GM23338 (cell line): ENCODE data around the gene ZDHHC1. TPM values are rescaled to one million over a fixed set of nuclear protein-coding genes. Genes with fewer than 3 reads are reported as not detected.
A peak's percentile ranks its signal among the peaks of the same experiment; 100 is the strongest.

ENCODE experiments used
- ATAC-seq: fragments of 200-7000 bp; cut with Tn5 transposase; 3 replicates; pipeline ENCODE4 v1.9.1; 2020
- DNase-seq: peaks from one replicate; pipeline ENCODE4 v3.0.0-alpha.2; 2015; ENCODE audit warnings: low spot score
- H2AFZ ChIP-seq: fragments of 200-600 bp; sonication (generic); 2 replicates; pipeline ENCODE4 v1.8.0; 2016; ENCODE audit warnings: antibody characterized with exemption, mild to moderate bottlenecking, moderate library complexity
- H3F3A ChIP-seq: fragments of 200-600 bp; sonication (generic); replicated peaks from 2 replicates; pipeline ENCODE4 v1.8.0; 2017; ENCODE audit warnings: antibody characterized with exemption, mixed run types, low read depth
- H3K27ac ChIP-seq: fragments of 200-600 bp; sonication (generic); 2 replicates; pipeline ENCODE4 v1.6.1; 2016; ENCODE audit warnings: low read depth
- H3K27me3 ChIP-seq: fragments of 200-600 bp; sonication (generic); 2 replicates; pipeline ENCODE4 v1.8.0; 2016; ENCODE audit warnings: mild to moderate bottlenecking, mixed run types, moderate library complexity; ENCODE audit not compliant: insufficient read depth
- H3K36me3 ChIP-seq: fragments of 200-600 bp; sonication (generic); 2 replicates; pipeline ENCODE4 v1.8.0; 2016; ENCODE audit warnings: mild to moderate bottlenecking; ENCODE audit not compliant: insufficient read depth
- H3K4me1 ChIP-seq: fragments of 200-600 bp; sonication (generic); 2 replicates; pipeline ENCODE4 v1.8.0; 2016; ENCODE audit warnings: mild to moderate bottlenecking, moderate library complexity; ENCODE audit not compliant: insufficient read depth
- H3K4me2 ChIP-seq: fragments of 200-600 bp; sonication (generic); 2 replicates; pipeline ENCODE4 v1.7.1; 2017; ENCODE audit warnings: mixed run types
- H3K4me3 ChIP-seq: fragments of 200-600 bp; sonication (generic); 2 replicates; pipeline ENCODE4 v1.6.1; 2016; ENCODE audit warnings: mixed run types
- H3K79me2 ChIP-seq: fragments of 200-600 bp; sonication (generic); replicated peaks from 2 replicates; pipeline ENCODE4 v1.8.0; 2017; ENCODE audit warnings: mild to moderate bottlenecking; ENCODE audit not compliant: insufficient read depth
- H3K9me2 ChIP-seq: fragments of 200-600 bp; sonication (generic); 2 replicates; pipeline ENCODE4 v1.8.0; 2017; ENCODE audit not compliant: insufficient read depth
- H4K20me1 ChIP-seq: fragments of 200-600 bp; sonication (generic); replicated peaks from 2 replicates; pipeline ENCODE4 v1.8.0; 2017; ENCODE audit warnings: mild to moderate bottlenecking; ENCODE audit not compliant: insufficient read depth
- H3K27ac Mint-ChIP-seq: 2 replicates; pipeline ENCODE4 v1.8.0; 2020; ENCODE audit warnings: inconsistent platforms, mild to moderate bottlenecking, moderate library complexity, mixed read lengths
- H3K27me3 Mint-ChIP-seq: 3 replicates; pipeline ENCODE4 v1.8.0; 2022; ENCODE audit warnings: low read depth, mild to moderate bottlenecking, moderate library complexity, mixed read lengths, inconsistent platforms; ENCODE audit not compliant: insufficient read depth, poor library complexity
- H3K36me3 Mint-ChIP-seq: 3 replicates; pipeline ENCODE4 v1.8.0; 2021; ENCODE audit warnings: low read depth, mild to moderate bottlenecking, inconsistent platforms, moderate library complexity, mixed read lengths
- H3K4me1 Mint-ChIP-seq: 3 replicates; pipeline ENCODE4 v1.8.0; 2020; ENCODE audit warnings: mild to moderate bottlenecking, inconsistent platforms, mixed read lengths
- H3K4me3 Mint-ChIP-seq: 3 replicates; pipeline ENCODE4 v1.8.0; 2021; ENCODE audit warnings: moderate library complexity, mild to moderate bottlenecking, inconsistent platforms, mixed read lengths
- H3K9me3 Mint-ChIP-seq: 3 replicates; pipeline ENCODE4 v1.8.0; 2020; ENCODE audit warnings: moderate library complexity, mild to moderate bottlenecking, inconsistent platforms, mixed read lengths
- CTCF ChIP-seq, 2 experiments: fragments of 200-600 bp in 1 of 2; sonication (generic) in 1 of 2; conservative IDR thresholded peaks; 2 replicates each; pipeline versions ENCODE4 v1.5.1 to v1.6.1; 2016 to 2017; ENCODE audit warnings: antibody characterized with exemption in 2 of 2, low read depth in 2 of 2, mild to moderate bottlenecking in 2 of 2, moderate library complexity in 1 of 2
- EZH2phosphoT487 ChIP-seq: fragments of 200-600 bp; sonication (generic); IDR thresholded peaks from one replicate; pipeline ENCODE4 v1.8.1; 2018; ENCODE audit warnings: antibody characterized with exemption; ENCODE audit not compliant: unreplicated experiment
- NANOG ChIP-seq: IDR thresholded peaks from 2 replicates; pipeline ENCODE4 v1.6.1; 2016; ENCODE audit warnings: antibody characterized with exemption, borderline replicate concordance
- POLR2AphosphoS5 ChIP-seq: IDR thresholded peaks from 2 replicates; pipeline ENCODE4 v1.6.1; 2016; ENCODE audit warnings: antibody characterized with exemption, low read depth
- REST ChIP-seq: IDR thresholded peaks from one replicate; pipeline ENCODE4 v1.6.1; 2018; ENCODE audit warnings: antibody characterized with exemption; ENCODE audit not compliant: unreplicated experiment
- ZNF114 ChIP-seq: fragments of 250-450 bp; sonication (Bioruptor Pico); IDR thresholded peaks from 2 replicates; pipeline ENCODE4 v1.5.0; 2020; ENCODE audit warnings: mild to moderate bottlenecking, moderate library complexity
- ZNF331 ChIP-seq: fragments of 250-450 bp; sonication (Bioruptor Pico); IDR thresholded peaks from 2 replicates; pipeline ENCODE4 v1.5.0; 2020; ENCODE audit warnings: low read depth, mild to moderate bottlenecking, moderate library complexity
- ZNF462 ChIP-seq: fragments of 250-450 bp; sonication (Bioruptor Pico); IDR thresholded peaks from 2 replicates; pipeline ENCODE4 v1.5.0; 2020; ENCODE audit warnings: mild to moderate bottlenecking, moderate library complexity
- polyA plus RNA-seq: library from polyadenylated mRNA; unstranded; fragments of >200 nt; fragmentation: Nextera tagmentation; extraction: Ambion mirVana; gene quantifications from 2 replicates; pipeline ENCODE4 v1.2.1, GENCODE V29; 2016
- total RNA-seq: library from RNA; depleted of rRNA; stranded (reverse); fragments of >200 nt; shearing (Covaris generic); gene quantifications from 2 replicates; pipeline ENCODE4 v1.2.3, GENCODE V29; 2014
- TF ChIP-seq, protein P1 (sequence below): IDR thresholded peaks from 2 replicates; pipeline ENCODE4 v1.6.1; 2016; ENCODE audit warnings: antibody characterized with exemption

The ZDHHC1 gene
- total and polyA plus RNA-seq, 2 experiments from 2014 or later, result 1.4 to 2.7 TPM

GRCh38 chr16:67433131-67433719 lies 16.9 kb upstream of the ZDHHC1 start:
- no peaks in the 10 kb centered on the region for H4K20me1 ChIP-seq
- H3K4me1 Mint-ChIP-seq, result peaks cover 36% of the 10 kb centered on the region
- H3K4me1 ChIP-seq, result peaks cover 24% of the 10 kb centered on the region
- ATAC-seq (no peak), DNase-seq (no peak)
- H3K27me3 ChIP-seq, result peaks cover 23% of the 10 kb centered on the region
- H3K4me2 ChIP-seq, result peak overlapping the region; percentile 98
- H3K9me3 Mint-ChIP-seq, result peaks cover 3% of the 10 kb centered on the region; the same call in 1 of the 3 replicates
- no peak overlapping the region for H3K27ac ChIP-seq
- H3K36me3 ChIP-seq, result peaks cover 3% of the 10 kb centered on the region; the same call in 1 of the 2 replicates
- no peaks in the 10 kb centered on the region for H3K9me2 ChIP-seq
- no peak overlapping the region for H3K27ac Mint-ChIP-seq
- H3K4me3 ChIP-seq, result 0 out of 2 replicates have a peak overlapping the region, but pooled peaks have one; percentile 85
- no peak overlapping the region for H2AFZ ChIP-seq
- no peaks in the 10 kb centered on the region for H3K79me2 ChIP-seq
- no peak for TF ChIP-seq ZNF114 (CRISPR knock-in tag)
- no peak for TF ChIP-seq POLR2AphosphoS5
- TF ChIP-seq EZH2phosphoT487, result no peak
- no peak for TF ChIP-seq REST
- no peak for TF ChIP-seq CTCF (conservative IDR thresholded peaks at IDR 0.05; ENCODE audit: low read depth in 2 of 2)
- no peak for TF ChIP-seq NANOG
- TF ChIP-seq ZNF331 (CRISPR knock-in tag), result no peak
- TF ChIP-seq, protein P1, sequence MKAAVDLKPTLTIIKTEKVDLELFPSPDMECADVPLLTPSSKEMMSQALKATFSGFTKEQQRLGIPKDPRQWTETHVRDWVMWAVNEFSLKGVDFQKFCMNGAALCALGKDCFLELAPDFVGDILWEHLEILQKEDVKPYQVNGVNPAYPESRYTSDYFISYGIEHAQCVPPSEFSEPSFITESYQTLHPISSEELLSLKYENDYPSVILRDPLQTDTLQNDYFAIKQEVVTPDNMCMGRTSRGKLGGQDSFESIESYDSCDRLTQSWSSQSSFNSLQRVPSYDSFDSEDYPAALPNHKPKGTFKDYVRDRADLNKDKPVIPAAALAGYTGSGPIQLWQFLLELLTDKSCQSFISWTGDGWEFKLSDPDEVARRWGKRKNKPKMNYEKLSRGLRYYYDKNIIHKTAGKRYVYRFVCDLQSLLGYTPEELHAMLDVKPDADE, result no peak
- H3K4me3 Mint-ChIP-seq, result peak overlapping the region; percentile 7; the same call in 1 of the 3 replicates
- peaks cover 16% of the 10 kb centered on the region for H3K36me3 Mint-ChIP-seq
- H3F3A ChIP-seq, result 0 out of 2 replicates have a peak, but pooled peaks cover 4% of the 10 kb centered on the region
- peaks cover 37% of the 10 kb centered on the region for H3K27me3 Mint-ChIP-seq

DNA sequence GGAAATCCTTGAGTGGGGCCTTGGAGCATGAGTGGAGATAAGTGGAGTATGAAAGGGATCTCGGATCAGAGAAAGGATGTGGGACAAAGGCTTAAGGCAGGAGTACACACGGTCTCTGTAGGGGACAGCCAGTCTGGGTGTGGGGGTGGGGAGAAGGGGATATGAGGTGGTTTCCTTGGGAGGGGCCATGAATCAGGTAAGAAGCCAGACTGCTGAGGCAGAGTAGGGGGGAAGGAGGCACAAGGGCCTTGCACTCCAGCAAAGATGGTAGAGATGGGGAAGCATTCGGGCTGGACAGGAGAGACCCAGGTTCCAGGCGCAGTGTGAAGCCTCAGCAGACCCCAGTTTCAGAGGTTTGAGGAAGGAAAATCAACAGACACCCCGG lies 16.2 kb upstream of the ZDHHC1 start:
- Mint-ChIP-seq H3K9me3 (peaks cover 3% of the 10 kb centered on the region; the same call in 1 of the 3 replicates), H3K4me1 (peaks cover 41% of the 10 kb centered on the region), H3K4me3 (peak overlapping the region; percentile 84), H3K27ac (peak overlapping the region; percentile 94), H3K27me3 (peaks cover 37% of the 10 kb centered on the region), H3K36me3 (peaks cover 14% of the 10 kb centered on the region)
- Histone ChIP-seq H3K27me3 (peaks cover 23% of the 10 kb centered on the region), H4K20me1 (no peaks in the 10 kb centered on the region), H2AFZ (no peak overlapping the region), H3K27ac (peak overlapping the region; percentile 74; the same call in 1 of the 2 replicates), H3K36me3 (peaks cover 3% of the 10 kb centered on the region; the same call in 1 of the 2 replicates), H3K4me3 (peak overlapping the region; percentile 85), H3K9me2 (no peaks in the 10 kb centered on the region), H3F3A (0 out of 2 replicates have a peak, but pooled peaks cover 4% of the 10 kb centered on the region), H3K79me2 (no peaks in the 10 kb centered on the region), H3K4me1 (peaks cover 25% of the 10 kb centered on the region), H3K4me2 (peak overlapping the region; percentile 98)
- no peak for DNase-seq
- ATAC-seq, result no peak
- no peak for TF ChIP-seq ZNF462 (CRISPR knock-in tag)
